Left forelimb (tissue), 1 donor: ENCODE results near the gene USP9Y.

Experiments used
- DNase-seq: peaks from one replicate; pipeline ENCODE4 v3.0.0-alpha.2; 2018; ENCODE audit warnings: low spot score

The USP9Y gene

DNA sequence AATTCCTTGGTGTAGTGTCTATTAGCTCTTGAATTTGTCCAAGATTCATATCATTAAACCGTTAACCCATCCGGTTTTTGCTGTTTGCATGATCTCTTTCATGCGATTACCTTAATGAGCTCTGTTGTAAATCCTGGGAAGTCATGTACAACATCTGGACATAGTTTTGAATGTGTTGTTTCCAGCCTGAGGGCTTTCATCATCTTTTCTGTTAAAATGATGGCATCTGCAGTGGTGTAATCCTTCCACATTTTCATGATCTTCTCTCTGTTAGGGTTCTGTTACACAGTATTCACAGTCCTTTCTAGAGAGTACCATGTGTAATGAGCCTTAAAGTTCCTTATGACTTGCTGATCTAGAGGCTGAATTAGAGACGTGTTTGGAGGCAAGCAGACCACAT lies 64.9 kb downstream of the USP9Y start:
- no peak for DNase-seq

DNA sequence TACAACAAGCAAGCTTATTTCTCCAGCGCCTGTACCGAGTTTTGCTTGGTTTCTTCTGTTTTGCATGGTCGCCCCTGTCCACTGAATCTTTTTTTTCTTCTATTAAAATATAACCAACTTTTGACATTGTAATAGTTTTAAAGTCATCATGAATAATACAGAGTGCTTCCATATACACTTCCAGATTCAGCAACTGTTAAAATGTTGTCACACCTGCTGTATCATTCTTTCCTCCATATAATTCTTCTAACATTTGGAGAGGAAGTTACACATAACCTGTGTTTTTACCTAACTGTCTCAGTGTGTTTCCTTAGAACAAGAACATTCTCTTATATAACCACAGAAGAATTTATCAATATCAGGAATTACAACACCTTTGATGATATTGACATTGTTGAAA lies 83.5 kb downstream of the USP9Y start:
- no peak for DNase-seq

DNA sequence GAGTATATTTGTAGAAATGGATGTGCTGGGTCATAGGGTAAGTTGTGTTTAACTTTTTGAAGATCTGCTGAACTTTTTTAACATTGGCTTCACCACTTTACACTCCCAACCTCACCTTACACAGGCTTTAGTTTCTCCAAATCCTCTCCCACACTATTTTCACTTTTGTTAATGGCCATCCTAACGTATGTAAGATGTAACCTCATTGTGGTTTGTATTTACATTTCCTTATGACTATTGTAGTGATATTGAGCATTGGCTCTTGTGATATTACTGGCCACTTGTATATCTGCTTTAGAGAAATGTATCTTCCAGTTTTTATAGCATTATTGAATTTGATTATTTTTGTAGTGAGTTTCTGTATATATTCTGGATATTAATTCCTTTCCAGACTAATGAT lies 93.0 kb downstream of the USP9Y start:
- DNase-seq, result no peak

GRCh38 chrY:12808046-12808445 lies 107.0 kb downstream of the USP9Y start:
- DNase-seq, result no peak

GRCh38 chrY:12809034-12809433 lies 108.0 kb downstream of the USP9Y start:
- no peak for DNase-seq

DNA sequence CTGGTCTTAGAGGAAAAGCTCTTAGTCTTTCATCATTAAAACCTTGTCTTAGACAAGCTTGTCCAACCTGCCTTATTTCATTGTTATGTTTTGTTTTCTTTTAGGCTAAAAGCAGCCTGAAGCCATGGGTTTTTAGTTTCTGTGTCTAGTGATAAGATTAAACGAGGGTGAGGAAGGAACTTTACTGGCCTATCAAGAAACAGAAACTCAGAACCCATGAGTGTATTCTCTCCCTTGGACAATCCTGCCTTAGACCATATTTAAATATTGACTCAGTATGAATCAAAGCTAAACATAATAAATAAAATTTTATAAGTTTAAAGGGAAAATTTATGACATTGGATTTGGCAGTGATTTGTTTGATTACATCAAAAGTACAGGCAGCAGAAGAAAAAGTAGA lies 122.4 kb downstream of the USP9Y start:
- no peak for DNase-seq

DNA sequence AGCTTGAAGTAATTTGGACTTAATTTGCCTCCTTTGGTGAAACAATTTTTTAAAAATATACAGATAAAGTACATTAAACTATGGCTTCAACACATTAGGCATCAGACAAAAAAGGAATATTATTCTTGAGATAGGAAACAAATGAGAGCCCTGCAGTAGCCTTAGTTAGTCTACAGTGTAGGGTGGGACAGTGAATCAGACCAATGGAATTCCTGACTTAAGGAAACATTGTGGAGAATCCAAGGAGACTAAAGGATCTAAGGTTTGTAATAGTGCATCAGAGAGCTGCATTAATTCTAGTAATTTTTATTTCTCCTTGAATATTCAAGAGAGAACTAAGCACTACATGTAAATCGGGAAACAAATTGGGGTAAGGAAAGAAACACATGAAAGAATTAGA lies 125.8 kb downstream of the USP9Y start:
- no peak for DNase-seq

DNA sequence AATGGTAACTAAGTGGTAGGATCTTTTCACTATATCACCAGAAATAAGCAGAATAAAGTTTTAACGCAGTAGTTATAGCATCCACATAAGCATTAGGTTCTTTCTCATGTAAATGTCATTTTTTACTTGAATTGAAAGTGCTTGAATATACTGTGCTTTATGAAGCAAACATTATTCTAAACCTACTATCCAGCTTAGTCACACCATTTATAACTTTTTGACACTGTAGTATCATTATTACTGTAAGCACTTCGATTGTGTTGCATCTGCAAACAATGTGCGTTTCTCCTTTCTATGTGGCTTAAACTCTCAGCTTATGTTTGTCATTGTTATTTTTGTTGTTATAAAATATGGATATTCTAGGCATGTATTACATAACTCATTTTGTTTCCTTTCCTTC lies 132.3 kb downstream of the USP9Y start:
- no peak for DNase-seq

GRCh38 chrY:12837550-12837949 lies 136.5 kb downstream of the USP9Y start:
- DNase-seq, result no peak

DNA sequence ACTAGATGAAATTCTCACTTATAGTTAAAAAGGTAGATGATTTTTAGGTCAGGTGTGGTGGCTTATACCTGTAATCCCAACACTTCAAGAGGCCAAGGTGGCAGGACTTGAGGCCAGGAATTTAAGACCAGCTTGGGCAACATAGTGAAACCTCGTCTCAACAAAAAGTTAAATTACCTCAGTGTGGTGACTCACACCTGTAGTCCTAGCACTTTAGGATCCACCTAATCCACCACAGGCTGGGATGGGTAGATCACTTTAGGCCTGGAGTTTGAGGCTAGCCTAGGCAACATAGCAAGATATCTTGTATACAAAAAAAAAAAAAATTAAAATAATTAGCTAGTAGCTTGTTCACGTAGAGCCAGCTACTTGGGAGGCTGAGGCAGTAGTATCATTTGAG lies 140.3 kb downstream of the USP9Y start:
- DNase-seq, result no peak

DNA sequence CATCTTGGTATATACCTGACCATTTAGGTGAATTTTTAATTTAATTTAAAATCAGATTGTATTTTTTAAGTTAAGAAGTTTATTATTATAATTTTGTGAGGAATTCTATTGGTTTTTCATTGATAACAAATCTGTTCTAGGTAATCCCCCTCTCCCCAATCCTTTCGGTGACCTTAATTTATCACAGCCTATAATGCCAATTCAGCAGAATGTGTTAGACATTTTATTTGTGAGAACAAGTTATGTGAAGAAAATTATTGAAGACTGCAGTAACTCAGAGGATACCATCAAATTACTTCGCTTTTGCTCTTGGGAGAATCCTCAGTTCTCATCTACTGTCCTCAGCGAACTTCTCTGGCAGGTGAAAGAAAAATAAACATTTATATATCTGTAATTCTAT lies 145.8 kb downstream of the USP9Y start:
- no peak for DNase-seq

GRCh38 chrY:12855791-12856275 lies 154.8 kb downstream of the USP9Y start:
- DNase-seq, result no peak

DNA sequence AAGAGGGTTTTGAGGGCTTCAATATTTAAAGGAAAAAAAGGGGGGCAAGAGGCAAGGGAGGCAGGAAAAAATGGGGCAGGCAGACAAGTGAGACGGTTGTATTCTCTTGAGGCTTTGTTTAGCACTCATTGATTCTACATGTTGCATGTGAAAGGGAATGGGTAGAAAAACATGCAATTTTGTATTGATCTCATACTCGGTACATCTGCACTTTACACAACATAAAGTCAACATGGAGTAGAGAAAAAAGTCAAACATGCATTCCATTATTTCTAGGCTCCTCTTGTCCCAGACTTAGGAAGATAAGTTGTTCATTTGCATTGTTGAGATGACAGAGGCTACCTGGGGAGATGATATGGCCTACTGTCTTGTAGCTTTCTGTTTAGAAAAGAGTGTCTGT lies 166.9 kb downstream of the USP9Y start:
- DNase-seq, result no peak

DNA sequence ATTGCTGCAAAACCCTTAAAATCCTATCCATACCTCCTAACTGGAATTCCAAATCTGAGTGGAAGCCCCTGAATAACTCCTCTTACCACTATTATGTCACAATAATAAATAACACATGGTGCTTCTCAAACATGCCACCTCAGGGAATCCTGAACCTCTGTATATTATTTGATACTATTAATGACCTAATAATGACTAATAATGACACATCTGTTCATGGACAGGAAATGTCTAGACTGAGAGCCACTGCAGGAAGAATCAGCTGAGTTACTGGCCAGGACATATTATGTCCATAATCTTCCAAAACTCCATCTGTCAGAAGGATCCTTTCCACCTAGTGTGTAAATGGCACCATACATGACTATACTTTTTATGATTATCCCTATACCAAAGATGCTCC lies 195.9 kb downstream of the USP9Y start:
- no peak for DNase-seq

DNA sequence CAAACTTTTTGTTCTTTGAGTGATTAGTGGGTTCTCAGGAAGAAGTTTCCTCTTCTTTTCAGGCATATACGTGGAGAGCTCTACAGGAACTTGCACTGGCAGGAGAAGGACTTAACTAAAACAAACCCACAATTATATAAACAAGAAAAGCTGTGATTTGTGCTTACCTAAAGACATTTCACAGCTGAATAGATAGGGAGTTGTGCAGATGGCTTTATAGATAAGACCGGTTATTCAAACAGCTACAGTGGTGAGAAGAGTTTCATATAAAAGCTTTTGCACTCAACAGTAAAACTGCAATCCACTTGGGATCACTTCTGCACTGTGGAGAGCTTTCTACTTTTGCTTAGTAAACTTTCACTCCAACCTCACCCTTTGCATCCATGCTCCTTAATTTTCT lies 197.6 kb downstream of the USP9Y start:
- DNase-seq, result no peak

GRCh38 chrY:12904618-12905516 lies 203.8 kb downstream of the USP9Y start, which contains the start of gene DDX3Y:
Gene DDX3Y (plus strand): TSS chrY:12904868. CDS start chrY:12904937, 69 bp downstream.
- peak; percentile 84 for DNase-seq

DNA sequence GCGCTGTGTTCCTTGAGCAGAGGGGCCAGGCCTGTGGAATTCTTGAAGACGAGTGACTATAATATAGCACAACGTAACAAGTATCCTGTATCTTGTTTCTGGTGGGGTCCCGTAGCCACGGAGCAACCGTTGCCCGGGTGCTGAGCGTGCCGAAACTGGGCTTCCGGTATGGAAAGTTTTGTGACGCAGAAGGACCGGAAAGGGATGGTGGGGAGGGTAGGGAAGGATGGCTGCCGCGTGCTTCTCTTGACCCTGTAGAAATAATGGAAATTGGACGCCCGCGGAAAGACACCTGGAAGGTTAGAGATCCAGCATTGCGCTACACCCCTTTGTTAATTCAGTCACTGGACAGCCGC lies 204.5 kb downstream of the USP9Y start:
- peak; percentile 84 for DNase-seq

DNA sequence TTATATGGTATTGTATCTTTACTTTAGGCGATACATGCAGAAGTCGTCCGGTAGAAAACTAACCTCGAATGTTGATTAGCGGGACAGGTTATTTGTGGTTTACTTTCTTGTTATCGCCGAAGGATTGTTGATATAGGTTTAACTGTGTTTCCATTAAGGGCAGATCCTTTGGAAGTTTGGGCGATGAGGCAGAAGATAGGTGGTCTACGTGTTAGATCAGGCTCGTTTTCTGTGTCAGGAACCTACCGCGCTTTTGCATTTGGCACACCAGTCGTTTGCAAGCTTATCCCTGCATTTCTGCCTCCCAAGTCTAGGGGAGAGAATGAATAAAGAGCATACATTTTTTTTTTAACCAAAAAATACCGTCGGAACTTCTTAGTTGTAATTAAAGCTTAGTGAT lies 204.9 kb downstream of the USP9Y start:
- DNase-seq, result no peak
